Hematopoietic multipotent progenitor cell treated with erythropoietin and hydrocortisone succinate and interleukin-3 and kit ligand, for 17 days (in vitro differentiated cells): Measurements from ENCODE around the gene PEX7.
"Not testable (repeated sequence)": the region's sequence is repeated elsewhere in the genome, so short reads cannot be mapped to it uniquely, and the experiment has no call there.

ENCODE experiments used
- DNase-seq: peaks from one replicate; pipeline ENCODE4 v3.0.0-alpha.2; 2015; ENCODE audit warnings: low spot score

The PEX7 gene

DNA sequence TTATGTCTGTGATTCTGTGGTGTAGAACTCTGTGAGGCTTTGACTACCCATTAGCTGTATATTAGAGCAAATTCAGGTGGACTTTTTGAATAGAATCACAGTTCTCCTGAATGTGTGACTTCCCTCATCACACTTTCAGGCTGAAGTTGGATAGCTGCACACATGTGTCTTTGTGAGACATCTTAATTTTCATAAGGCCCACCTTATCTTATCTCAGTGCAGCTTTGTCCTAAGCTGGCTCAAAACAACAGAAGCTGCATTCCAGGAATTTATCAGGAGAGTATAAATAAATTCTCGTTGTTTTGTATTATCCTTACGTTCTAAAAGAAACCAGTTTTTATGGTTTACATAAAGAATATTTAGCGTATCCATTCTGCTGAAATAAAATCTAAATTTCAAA lies 73.5 kb downstream of the PEX7 start:
- DNase-seq, result no peak

DNA sequence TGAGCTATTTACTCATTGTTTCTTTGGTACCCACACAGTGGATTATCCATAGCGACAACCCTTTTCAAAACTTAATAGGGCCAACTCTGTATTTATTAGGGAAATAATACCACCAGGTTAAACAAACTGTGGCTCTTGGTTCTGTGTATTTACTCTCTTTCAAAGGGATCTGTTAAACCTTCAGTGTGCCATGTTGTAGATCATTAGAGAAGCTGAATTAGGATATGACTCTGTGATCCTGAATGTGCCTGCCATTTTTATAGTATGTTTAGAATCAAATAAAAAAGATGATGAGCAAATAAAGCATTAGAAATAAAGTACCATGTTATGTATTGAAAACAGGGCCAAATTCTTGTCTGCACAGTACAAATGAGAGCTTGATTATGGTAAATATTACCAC lies 74.7 kb downstream of the PEX7 start:
- no peak for DNase-seq

DNA sequence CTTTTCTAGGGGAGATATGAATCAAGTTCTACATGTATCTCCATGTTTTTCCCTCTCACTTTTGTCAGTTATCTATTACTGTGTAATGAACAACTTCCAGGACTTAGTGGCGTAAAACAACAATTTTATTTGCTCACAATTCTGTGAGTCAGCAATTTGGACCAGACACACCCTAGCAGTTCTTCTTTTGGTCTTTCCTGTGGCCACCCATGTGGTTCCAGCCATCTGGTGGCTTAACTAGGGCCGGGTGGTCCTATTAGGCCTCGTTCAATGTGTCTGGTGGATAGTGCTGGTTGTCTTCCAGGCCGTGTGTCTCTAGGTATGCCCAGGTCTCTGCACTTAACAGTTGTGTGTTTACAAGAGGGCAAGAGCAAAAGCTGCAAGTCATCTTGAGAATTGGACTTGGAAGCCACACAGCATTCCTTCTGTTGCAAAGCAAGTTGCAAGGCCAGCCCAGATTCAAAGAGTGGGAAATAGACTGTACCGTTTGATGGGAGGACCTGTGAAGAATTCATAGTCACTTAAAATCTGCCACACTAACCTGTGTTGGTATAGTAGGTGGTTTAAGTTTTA lies 78.9 kb downstream of the PEX7 start:
- DNase-seq, result peak; percentile 25

DNA sequence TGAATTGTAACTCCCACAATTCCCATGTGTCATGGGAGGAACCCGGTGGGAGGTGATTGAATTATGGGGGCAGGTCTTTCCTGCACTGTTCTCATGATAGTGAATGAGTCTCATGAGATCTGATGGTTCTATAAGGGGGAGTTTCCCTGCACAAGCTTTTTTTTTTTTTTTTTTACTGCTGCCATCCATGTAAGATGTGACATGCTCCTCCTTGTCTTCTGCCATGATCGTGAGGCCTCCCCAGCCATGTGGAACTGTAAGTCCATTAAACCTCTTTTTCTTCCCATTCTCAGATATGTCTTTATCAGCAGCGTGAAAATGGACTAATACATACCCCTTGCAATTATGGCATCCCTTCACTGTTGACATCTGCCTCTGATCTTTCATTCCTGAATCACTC lies 82.1 kb downstream of the PEX7 start:
- DNase-seq, result not testable (repeated sequence)

DNA sequence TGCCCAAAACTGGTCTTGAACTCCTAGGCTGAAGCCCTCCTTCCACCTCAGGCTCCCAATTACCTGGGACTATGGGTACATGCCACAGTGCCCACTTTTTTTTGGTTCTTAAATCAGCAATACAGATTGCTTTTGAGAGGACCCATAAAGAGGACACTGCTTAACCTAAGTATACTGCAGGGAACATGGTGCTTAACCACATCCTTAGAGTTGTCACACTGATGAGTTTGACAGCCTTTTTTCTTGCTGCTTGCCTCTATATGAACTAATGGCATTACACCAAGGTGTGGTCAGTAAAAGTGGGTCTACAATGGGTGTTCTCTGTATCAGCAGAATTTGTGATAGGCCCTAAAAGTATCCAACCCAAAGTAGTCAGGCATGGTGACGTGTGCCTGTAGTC lies 92.6 kb downstream of the PEX7 start:
- DNase-seq, result no peak

DNA sequence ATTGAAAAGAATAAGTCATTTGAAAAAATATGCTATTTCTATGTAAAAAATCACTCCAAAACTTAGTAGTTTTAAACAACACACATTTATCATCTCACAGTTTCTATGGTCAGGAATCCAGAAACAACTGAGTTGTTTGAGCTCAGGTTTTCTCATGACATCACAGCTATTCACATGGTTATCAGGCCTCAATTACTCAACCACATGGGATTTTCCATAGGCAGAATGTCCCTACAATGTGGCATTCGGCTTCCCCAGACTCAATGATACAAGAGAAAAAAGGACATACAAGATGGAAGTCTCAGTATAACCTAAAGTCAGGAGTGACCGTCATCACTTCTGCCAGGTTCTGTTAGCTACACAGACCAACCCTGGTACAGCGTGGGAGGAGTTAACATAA lies 96.3 kb downstream of the PEX7 start:
- no peak for DNase-seq

DNA sequence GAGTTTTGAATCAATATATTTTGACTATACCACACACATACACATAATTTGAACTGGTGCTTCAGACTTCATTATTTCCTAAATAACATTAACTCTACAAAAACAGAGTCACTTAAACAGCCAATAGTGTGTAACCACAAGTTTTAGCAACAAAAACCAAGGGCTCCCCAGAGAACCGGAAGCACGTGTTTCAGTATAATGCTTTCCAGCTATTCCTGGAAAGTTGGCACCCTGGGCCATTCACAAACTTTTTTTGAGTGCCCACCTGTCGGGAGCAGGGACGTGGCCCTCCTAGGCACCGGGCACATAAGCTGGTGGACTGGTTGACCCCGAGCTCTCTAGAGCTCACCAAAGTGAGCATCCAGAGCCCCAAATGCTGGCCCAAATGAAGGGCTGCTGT lies 97.8 kb downstream of the PEX7 start:
- no peak for DNase-seq

DNA sequence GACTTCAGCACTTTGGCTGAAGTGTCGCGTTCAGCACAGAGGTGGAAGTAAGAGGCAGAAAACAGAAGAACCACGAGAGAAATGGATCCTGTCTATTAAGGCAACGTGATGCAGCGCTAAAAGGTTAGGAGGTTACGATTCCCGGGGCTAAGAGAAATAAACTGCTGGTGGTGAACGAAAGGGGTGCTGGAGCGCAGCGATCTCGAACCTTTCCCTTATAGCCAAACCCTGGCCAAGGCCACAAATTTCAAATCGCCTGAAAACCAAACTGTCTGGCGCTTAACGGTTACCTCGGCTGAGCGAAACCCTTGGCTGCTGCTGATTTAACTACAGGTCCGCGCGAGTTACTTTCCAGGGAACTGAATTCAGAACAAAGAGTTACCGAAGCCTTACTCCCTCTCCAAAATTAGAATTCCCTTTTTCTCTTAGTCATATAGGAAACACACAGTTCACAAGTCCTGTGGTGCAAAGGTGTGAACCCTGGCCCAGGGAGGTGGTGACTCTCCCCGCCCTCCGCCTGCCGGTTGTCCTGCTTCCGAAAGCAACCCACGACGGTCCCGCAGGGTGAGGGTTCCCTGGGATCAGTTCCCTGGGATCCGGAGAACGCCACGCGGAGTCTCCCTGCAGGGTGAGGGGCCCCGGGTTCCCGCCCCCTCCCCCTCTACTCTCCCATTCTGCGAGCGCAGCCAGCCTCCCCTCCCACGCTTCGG lies 98.4 kb downstream of the PEX7 start:
- no peak for DNase-seq

DNA sequence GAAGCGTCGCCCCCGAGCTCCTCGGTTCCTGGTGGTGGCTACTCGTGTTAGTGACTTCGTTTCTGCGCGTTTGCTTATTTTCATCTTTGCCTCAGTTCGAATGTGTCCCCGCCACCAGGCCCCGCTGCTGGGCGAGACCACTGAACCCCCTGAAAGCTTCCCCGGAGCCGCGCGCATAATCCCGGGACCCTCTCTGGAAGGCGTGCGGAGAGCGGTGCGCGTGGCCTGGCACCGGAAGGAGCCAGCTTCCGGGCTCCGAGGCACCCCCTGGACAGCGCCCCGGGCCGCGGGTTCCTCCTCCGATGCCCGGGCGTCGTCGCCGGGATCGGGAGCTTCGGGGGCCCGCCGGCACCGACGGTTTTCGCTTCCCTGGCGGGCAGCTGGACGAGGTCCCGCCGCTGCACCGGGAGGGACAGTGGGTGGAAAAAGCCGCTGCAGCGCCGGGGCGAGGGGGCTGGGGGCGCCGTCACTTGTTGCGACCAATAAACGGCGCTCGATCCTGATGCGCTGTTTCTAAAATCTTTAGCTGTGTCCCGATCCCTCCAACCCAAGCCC lies 99.1 kb downstream of the PEX7 start:
- DNase-seq, result no peak

DNA sequence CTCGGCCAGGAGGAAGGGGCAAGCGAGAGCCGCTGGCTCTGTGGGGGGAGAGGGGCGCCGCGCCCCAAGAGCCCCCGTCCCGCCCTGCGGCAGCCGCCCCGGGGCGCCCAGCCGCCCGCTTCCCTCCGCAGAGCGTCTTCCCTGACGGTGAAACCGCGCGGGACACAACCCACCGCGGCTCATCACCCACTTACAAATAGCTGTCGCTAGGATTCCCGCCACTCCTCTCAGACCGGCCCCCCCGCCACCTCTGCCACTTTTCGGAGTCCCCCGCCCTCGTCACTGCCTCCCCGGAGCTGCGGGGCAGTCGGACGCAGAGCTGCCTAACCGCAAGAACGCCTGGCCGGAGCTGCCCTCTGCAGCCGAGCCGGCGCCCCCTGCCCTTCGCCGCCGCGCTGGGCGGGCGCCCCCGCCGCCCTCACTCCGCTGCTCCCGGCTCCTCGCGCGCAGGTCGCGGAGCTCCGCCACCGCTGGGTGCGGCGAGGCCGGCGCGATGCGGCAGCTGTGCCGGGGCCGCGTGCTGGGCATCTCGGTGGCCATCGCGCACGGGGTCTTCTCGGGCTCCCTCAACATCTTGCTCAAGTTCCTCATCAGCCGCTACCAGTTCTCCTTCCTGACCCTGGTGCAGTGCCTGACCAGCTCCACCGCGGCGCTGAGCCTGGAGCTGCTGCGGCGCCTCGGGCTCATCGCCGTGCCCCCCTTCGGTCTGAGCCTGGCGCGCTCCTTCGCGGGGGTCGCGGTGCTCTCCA lies 99.7 kb downstream of the PEX7 start, which contains the start of gene SLC35D3:
SLC35D3 (plus strand) TSS at position 366 of the 749 bp plus-strand sequence; CDS start at position 494, 128 bp downstream.
- no peak for DNase-seq

DNA sequence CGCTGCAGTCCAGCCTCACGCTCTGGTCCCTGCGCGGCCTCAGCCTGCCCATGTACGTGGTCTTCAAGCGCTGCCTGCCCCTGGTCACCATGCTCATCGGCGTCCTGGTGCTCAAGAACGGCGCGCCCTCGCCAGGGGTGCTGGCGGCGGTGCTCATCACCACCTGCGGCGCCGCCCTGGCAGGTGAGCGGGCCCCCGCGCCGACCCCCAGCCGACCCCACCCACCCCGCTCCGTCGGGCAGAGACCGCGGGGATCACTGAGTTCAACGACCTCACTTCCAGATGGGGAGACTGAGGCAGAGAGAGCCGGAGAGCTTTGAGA lies 100.3 kb downstream of the PEX7 start:
- no peak for DNase-seq

DNA sequence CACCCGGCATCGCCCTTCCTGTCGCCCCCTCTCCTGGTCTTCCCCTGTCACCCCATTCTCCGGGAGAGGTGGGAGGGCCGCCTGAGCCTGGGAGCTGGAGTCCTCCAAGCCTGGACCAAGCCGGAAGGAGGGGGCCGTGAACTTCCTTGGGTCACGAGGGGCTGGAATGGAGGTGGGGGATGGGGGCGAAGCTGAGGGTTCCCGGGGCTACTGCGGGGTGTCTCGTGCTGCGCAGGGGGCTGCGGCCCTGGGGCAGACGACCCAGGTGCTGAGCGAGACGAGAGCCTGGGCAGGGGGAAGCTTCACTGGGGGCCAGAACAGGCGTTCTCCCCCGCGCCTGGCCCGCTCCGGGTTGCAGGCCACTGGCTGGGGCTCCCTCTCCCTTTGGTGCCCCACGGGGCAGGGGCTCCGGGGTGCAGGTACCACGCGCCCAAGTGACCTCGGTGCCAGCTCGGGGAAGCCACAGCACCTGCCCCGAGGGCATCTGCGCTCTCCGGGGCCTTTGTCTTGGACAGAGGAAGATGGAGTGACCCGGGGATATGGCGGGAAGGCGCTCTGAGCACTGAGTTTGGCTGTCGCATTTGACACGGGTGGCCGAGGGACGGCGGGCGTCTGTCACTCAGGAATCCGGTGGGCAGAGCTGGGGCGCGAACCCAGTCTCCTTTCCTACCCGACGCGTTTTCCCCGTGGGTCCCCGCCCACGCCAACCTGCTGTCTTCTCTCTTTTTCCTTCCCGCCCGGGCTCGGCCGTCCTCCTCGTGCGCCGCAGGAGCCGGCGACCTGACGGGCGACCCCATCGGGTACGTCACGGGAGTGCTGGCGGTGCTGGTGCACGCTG lies 100.9 kb downstream of the PEX7 start:
- no peak for DNase-seq

DNA sequence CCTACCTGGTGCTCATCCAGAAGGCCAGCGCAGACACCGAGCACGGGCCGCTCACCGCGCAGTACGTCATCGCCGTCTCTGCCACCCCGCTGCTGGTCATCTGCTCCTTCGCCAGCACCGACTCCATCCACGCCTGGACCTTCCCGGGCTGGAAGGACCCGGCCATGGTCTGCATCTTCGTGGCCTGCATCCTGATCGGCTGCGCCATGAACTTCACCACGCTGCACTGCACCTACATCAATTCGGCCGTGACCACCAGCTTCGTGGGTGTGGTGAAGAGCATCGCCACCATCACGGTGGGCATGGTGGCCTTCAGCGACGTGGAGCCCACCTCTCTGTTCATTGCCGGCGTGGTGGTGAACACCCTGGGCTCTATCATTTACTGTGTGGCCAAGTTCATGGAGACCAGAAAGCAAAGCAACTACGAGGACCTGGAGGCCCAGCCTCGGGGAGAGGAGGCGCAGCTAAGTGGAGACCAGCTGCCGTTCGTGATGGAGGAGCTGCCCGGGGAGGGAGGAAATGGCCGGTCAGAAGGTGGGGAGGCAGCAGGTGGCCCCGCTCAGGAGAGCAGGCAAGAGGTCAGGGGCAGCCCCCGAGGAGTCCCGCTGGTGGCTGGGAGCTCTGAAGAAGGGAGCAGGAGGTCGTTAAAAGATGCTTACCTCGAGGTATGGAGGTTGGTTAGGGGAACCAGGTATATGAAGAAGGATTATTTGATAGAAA lies 101.7 kb downstream of the PEX7 start:
- no peak for DNase-seq

DNA sequence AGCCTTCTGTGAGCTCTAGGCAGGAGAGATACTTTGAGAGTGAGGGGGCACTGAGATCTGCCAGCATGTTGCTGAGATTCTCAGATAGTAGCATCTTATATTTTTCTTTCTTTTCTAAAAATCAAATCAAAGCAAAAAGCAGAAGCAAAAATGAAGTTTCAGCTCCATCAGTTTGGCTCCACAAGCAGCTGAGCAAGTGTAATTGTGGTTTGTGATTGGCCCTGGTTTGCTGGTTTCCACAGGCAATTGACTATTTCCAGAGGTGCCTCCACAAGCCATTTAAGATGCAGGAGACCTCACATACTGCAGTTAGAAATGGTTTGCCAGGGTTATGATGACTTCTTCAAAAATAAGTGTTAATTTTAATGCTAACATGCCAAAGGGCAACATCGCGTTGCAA lies 104.0 kb downstream of the PEX7 start:
- no peak for DNase-seq

DNA sequence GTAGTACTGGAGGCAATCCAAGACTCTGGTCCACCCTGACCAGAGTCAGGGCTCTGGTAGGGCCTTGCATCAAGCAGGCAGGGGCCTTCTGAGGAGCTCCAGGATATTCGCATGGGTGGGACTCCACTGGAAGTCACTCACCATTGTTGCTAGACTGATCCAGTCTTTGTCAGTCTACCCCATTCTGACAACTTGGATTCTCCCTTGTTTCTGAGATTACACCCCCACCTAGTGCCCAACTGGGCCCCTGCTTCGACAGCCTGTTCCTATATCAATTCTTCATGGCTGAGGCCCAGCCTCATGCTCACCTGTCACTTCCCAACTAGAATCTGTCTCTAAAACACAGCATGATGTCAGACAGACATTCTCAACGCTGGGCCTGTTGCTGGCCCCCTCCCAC lies 104.9 kb downstream of the PEX7 start:
- peak; percentile 26 for DNase-seq

DNA sequence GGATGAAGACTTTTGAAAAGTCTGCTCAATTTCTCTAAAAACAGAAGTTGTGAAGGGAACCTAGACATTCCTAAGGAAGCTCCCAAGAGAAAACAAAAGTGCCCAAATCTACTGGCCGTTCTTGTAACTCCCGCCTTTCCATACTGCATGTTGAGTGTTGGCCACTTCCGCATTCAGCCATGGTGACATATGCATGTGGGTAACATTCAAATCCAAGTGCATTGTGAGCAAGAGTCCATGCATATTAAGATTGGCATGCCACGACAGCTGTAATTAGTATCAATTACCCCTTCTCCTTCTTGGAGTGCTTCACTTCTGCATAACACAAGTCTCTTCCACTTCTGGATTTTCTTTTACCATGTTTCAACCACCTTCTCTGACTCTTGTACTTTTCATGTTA lies 108.1 kb downstream of the PEX7 start:
- DNase-seq, result no peak

DNA sequence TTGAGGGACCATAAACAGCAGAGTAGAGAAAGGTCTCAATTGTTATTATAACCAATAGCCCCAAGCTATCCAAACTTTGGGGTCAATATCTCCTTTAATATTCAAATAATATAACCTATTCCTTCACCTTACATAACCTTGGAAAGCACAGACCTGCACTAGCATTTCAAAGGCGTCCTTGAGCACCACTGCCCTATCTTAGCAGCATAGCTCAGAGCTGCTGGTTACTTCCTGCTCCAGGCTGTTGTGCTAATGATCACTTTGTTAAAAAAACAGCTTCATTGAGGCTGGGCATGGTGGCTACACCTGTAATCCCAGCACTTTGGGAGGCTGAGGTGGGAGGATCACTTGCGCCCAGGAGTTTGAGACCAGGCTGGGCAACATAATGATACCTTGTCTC lies 110.2 kb downstream of the PEX7 start:
- DNase-seq, result no peak

DNA sequence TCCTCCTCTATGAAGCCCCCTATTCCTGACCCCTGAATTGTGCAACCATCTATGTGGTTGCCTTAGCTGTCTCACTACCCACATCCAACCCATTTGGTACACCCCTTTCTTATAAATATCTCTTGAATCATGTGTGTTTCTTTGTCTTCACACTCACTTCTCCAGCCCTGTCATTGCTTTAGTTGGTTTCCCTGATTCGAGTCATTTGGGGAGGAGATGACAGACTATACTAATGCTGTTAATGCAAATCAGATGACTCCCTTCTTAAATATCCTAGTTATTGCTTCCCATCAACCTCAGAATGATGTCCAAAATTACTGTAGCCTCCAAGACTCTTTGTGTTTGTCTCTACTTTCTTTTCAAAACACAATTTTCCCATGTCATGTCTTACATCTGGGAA lies 122.7 kb downstream of the PEX7 start:
- DNase-seq, result no peak

DNA sequence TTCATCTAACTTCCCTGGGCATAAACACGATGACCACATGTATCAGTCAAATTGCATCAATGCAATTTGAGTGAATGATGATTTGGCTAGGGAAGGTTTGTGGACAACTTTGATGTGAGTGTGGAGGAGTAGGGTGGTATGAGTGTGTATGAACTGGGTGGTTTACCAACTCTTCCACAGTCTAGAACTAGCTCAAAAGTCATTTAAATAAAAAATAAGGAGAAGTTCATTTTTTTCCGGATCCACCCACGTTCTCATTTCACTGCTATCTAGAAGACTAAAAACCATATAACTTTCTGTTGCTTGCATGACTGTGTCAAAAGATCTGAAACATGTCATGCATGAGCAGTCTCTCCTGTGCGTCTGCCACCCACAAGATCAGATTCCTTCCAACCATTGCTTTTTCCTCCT lies 123.3 kb downstream of the PEX7 start:
- no peak for DNase-seq

DNA sequence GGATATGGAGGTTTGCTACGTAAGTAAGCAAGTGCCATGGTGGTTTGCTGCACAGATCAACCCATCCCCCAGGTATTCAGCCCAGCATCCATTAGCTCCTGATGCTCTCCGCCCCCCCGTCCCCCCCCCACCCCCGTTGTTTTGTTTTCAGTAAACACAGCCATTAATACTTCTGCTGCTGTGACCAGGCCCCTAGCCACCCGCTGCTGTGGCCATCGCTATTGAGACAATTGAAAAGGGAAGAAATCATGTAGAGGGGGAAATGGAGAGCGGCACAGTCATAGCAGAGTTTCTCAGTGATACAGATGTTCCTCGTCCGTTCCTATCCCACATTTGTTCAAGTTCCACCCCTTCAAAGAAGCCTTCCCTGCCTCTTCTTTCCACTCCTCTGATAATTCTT lies 124.6 kb downstream of the PEX7 start:
- DNase-seq, result no peak

DNA sequence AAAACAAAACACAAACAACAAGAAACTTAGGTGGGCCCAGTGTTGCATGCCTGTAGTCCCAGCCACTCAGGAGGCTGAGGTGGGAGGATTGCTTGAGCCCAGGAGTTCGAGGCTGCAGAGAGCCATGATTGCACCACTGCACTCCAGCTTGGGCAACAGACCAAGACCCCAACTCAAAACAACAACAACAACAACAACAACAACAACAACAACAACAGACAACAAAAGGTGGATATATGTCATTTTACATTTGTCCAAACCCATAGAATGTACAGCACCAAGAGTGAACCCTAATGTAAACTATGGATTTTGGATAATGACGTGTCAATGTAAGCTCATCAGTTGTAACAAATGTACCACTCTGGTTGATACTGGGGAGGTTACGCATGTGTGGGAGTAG lies 127.6 kb downstream of the PEX7 start:
- DNase-seq, result not testable (repeated sequence)
